Measurements from ENCODE around the gene LIMK1.

Gene LIMK1

DNA sequence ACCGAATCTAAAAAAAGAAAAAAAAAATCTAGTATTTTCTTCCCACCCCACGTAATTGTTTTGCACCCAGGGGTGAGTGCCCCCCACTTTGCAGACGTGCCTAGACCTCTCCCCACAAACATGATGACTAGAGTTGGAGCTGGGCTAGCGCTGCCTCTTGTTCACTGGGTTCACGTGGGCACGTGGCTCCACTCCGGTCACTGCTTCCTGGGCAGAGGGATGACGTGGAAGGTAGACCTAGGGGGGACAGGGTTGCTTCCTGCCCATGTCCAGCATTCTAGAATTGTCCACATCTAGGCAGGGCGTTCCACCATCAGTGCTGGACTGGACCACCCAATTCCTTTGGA lies 861 bp upstream of the LIMK1 start:
- peak overlapping the region; percentile 65; the same call in 1 of the 2 replicates for H3K27ac ChIP-seq
- peak overlapping the region; percentile 80 for H3K4me2 ChIP-seq
- H3K4me3 ChIP-seq: peak overlapping the region; percentile 33; the same call in 1 of the 2 replicates
- 0 out of 2 replicates have a peak, but pooled peaks cover 12% of the 10 kb centered on the region for H4K20me1 ChIP-seq
- H3K9me3 ChIP-seq: no peaks in the 10 kb centered on the region
- TF ChIP-seq Cebpa-rat (IDR thresholded peaks at IDR 0.05): no peak
- H3K27me3 ChIP-seq: no peaks in the 10 kb centered on the region
- H3K9ac ChIP-seq: peak overlapping the region; percentile 69; the same call in 1 of the 2 replicates
- H3K4me1 ChIP-seq: peaks cover 55% of the 10 kb centered on the region
- peaks cover 24% of the 10 kb centered on the region for H3K36me3 ChIP-seq

DNA sequence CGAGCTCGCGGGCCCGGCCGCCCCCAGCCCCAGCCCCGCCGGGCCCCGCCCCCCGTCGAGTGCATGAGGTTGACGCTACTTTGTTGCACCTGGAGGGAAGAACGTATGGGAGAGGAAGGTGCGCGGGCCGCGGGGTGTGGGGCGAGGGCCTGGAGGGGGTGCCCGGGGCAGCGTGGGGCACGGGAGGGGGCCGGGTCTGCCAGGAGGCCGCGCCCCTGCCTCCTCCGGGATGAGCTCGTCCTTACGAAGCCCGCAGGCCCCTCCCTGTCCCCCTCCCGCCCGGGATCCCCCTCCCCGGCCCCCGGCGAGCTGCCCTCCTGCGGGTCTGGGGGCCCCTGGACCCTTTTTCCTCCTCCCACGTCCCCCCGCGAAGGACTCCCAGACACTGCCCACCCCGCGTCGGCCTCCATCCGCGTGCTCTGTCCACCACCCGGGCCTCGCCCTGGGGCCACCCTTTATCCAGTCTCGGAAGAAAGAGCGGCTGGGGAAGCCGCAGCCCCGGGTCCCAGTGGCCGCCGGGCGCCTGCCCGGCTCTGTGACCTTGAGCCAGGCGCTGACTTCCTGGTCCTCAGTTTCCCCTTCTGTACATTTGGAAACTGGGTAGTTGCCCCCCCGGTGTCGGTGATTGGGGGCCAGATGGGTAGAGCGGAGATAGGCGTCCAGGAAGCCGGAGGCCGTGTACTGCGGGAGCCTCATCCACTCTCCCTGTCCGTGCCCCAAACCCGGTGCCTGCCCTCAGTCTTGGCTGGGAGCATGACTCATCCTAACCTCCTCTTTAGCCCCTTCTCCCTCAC lies 521 bp downstream of the LIMK1 start:
- peak overlapping the region; percentile 94 for H3K4me2 ChIP-seq
- H3K9me3 ChIP-seq: no peaks in the 10 kb centered on the region
- peak overlapping the region; percentile 77 for H3K4me3 ChIP-seq
- 0 out of 2 replicates have a peak, but pooled peaks cover 12% of the 10 kb centered on the region for H4K20me1 ChIP-seq
- H3K9ac ChIP-seq: peak overlapping the region; percentile 87
- peaks cover 38% of the 10 kb centered on the region for H3K36me3 ChIP-seq
- H3K4me1 ChIP-seq: peaks cover 55% of the 10 kb centered on the region
- H3K27me3 ChIP-seq: no peaks in the 10 kb centered on the region
- no peak for TF ChIP-seq Cebpa-rat (IDR thresholded peaks at IDR 0.05)
- peak overlapping the region; percentile 83 for H3K27ac ChIP-seq

DNA sequence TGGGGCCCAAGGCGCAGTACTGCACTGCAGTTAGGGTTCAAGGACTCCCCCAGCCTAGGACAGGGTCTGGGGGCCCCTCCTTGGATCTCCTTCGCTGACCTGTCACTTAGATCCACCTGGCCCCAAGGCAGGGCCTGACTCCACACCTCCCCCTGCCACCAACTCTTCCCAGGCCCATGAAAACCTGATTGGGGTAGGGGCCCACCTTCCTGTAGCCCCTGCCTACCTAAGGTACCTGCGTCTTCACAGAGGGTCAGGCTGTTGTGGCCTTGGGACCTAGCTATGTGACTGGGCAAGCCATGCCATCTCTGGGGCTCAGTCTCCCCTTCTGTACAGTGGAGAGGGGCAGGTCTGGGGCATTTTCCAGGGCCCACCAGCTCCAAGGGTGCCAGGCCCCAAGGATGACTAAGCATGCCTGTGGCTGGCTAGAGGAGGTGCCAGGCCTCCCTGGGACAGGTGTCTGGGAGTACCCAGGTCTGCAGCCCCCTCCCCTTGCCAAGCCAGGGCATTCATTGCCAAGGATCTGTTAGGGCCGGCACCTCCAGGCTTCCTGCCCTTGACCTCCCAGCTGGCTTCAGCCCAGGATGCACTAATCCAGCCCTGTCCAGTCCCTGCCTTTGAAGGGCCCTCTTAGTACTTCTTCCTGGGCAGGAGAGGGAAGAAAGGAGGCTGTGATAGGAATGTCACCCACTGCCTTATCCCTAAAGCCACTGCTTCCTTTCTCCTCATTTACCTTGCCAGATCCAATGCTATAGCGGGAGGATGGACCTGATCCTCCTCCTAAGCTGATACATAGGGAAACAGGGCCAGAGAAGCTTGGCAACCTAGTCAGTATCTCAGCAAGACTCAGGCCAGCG lies 1.3 kb downstream of the LIMK1 start:
- Histone ChIP-seq H3K36me3 (peaks cover 44% of the 10 kb centered on the region), H3K27ac (peak overlapping the region; percentile 83), H3K27me3 (no peaks in the 10 kb centered on the region), H3K4me1 (peaks cover 55% of the 10 kb centered on the region), H3K4me2 (peak overlapping the region; percentile 94), H3K9ac (peak overlapping the region; percentile 87), H3K4me3 (peak overlapping the region; percentile 77), H4K20me1 (0 out of 2 replicates have a peak, but pooled peaks cover 12% of the 10 kb centered on the region), H3K9me3 (no peaks in the 10 kb centered on the region)
- TF ChIP-seq Cebpa-rat (IDR thresholded peaks at IDR 0.05): no peak

DNA sequence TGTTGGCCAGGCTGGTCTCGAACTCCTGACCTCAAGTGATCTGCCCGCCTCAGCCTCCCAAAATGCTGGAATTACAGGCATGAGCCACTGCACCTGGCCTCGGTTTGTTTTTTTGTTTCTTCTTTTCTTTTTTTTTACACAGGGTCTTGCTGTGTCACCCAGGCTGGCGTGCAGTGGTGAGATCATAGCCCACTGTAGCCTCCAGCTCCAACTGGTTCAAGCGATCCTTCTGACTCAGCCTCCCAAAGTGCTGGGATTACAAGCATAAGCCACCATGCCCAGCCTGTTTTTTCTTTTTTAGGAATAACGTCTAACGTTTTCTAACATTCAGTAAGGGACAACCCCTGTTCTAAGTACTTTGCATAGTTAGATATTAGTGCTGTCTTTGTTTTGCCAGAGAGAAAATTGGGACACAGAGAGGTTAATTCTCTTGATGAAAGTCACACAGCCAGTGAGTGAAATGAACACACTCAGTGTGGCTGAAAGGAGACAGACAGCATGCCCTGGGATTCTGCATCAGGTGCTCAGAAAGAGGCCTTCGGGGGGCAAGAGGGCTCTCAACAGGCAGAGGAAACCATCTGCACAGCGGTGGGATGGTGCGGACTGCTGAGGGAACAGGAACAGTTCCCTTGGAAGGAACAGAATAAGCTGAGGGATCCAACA lies 4.3 kb downstream of the LIMK1 start:
- Histone ChIP-seq H3K4me3 (no peak overlapping the region), H3K36me3 (peaks cover 52% of the 10 kb centered on the region), H3K4me2 (no peak overlapping the region), H4K20me1 (0 out of 2 replicates have a peak, but pooled peaks cover 12% of the 10 kb centered on the region), H3K27ac (no peak overlapping the region), H3K27me3 (no peaks in the 10 kb centered on the region), H3K9ac (no peak overlapping the region), H3K4me1 (peaks cover 76% of the 10 kb centered on the region), H3K9me3 (no peaks in the 10 kb centered on the region)
- no peak for TF ChIP-seq Cebpa-rat (IDR thresholded peaks at IDR 0.05)

DNA sequence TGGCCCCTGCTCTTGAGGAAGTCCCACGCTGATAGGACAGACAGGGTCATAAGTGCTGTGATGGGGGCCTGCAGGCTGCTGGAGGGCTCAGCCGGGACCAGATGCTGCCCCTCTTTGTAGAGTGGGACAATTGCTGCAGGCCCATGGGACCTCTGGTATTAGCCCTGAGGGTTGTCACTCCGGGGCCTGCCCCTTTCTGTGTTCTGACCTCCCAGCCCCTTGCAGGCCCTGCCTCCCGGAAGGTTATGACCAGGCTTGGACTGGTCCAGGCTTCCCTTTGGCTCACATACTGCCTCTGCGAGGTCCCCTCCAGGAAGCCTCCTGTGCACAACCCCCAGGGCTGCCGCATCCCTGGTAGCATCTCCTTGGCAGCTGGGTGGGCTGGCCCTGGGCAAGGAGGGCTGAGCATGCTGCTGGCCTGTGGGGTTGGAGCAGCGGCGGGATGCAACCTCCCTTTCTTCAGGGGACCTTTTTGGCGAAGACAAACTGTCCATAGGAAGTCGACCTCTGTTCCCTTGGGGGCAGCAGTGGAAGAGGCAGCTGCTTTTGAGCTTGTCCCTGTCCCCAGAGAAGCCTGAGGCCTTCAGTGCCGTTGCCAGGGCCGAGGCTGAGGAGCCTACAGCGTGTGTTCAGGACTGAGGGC lies 8.8 kb downstream of the LIMK1 start:
- Histone ChIP-seq H3K4me2 (peak overlapping the region; percentile 90), H3K27me3 (no peaks in the 10 kb centered on the region), H3K9me3 (peaks cover 12% of the 10 kb centered on the region), H3K4me3 (peak overlapping the region; percentile 67), H3K36me3 (peaks cover 51% of the 10 kb centered on the region), H4K20me1 (no peaks in the 10 kb centered on the region), H3K4me1 (peaks cover 70% of the 10 kb centered on the region), H3K27ac (peak overlapping the region; percentile 89), H3K9ac (peak overlapping the region; percentile 76)
- TF ChIP-seq Cebpa-rat (IDR thresholded peaks at IDR 0.05): no peak

DNA sequence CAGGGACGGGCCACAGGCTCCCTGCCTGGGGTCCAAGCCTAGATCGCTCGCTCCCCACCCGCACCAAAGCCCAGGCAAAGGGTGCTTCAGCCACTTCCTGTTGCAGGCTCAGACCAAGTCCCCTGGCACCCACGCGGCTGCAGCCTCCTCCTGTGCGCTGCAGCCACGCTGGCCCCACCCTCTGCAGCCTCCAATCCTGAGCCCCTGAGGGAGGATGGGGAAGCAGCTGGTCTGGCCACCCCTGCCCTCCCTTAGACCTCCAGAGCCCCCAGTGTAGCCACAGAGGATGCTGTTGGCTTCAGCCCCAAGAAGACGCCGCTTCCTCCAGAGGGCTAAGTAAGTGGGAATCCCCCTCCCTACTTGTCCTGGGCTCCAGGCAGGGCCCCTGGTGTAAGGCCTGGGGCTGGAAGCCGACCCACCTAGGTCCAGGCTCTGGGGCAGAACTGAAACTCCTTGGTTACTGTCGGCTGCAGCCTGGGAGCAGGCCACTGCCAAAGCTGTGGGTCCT lies 9.4 kb downstream of the LIMK1 start:
- Histone ChIP-seq H4K20me1 (no peaks in the 10 kb centered on the region), H3K9ac (peak overlapping the region; percentile 76), H3K27me3 (no peaks in the 10 kb centered on the region), H3K36me3 (peaks cover 51% of the 10 kb centered on the region), H3K9me3 (peaks cover 17% of the 10 kb centered on the region), H3K4me3 (peak overlapping the region; percentile 67), H3K4me2 (peak overlapping the region; percentile 90), H3K27ac (peak overlapping the region; percentile 89), H3K4me1 (peaks cover 74% of the 10 kb centered on the region)
- no peak for TF ChIP-seq Cebpa-rat (IDR thresholded peaks at IDR 0.05)

DNA sequence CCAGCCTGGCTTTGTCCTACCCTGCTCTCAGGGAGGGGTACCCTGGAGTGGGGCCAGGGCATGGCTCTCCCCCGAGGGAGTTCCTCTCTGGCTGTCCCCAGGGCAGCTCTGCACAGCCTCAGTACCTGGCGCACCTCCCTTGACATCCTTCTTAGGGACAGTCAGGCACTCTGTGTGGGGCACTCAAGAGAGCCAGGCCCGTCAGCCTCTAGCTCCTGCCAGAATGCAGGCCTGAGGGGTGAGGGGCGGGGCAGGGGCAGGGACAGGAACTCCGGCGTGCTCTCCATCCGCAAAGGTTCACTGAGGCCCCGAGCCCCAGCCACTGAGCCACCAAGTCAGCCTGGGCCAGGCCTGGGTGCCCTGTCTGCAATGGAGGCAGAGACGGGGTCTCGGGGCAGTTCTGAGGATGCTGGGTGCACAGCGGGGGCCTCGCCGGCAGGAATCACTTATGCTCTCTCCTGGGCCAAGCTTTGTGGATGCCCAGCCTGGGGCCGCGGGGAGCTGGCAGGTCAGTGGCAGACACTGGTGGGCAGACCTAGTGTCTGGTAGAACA lies 10.1 kb downstream of the LIMK1 start:
- H4K20me1 ChIP-seq: no peaks in the 10 kb centered on the region
- no peaks in the 10 kb centered on the region for H3K27me3 ChIP-seq
- TF ChIP-seq Cebpa-rat (IDR thresholded peaks at IDR 0.05): no peak
- H3K4me1 ChIP-seq: peaks cover 78% of the 10 kb centered on the region
- H3K27ac ChIP-seq: peak overlapping the region; percentile 89
- H3K36me3 ChIP-seq: peaks cover 51% of the 10 kb centered on the region
- H3K9me3 ChIP-seq: peaks cover 19% of the 10 kb centered on the region
- H3K9ac ChIP-seq: peak overlapping the region; percentile 76
- H3K4me2 ChIP-seq: peak overlapping the region; percentile 90
- peak overlapping the region; percentile 67 for H3K4me3 ChIP-seq

DNA sequence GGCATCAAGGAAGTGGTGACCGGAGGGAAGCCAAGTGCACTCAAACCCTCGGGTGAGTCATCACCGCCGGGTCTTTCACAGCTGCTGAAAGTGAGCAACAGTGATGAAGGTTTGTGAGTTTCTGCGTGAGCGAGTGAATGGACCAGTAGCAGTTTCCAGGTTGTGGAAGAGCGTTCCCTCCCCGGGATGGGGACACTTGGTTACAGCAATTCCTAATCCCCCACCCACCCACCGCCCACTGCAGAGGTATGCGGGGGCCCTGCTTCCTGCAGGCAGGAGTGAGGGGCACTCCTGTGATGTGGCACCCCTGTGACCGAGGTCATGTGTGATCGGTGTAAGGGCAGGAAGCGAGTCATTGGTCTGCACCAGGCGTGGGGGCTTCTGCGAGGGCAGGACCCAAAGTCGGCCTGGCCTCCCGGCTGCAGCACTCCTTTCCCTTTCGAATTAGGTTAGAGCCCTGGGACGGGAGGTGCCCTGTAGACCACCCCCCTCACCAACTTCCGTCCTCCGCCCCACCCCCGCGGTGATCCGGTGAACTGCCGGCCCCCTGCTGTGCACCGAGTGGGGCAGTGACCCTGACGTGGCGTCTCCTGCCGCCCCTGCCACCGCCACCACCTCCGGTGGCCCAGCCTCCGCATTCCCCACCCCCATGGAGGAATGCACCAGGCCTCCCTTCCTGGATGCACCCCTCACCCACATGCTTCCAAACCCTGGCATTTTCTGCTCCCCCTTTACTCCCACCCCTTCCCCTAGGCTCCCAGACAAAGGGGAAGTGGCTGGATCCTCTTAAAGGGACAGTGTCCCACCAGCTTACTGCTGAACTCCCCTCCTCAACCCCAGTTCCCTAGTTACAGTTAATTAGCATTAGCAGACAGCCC lies 10.9 kb downstream of the LIMK1 start:
- H3K9me3 ChIP-seq: peaks cover 19% of the 10 kb centered on the region
- H3K9ac ChIP-seq: peak overlapping the region; percentile 76
- no peak for TF ChIP-seq Cebpa-rat (IDR thresholded peaks at IDR 0.05)
- H3K4me1 ChIP-seq: peaks cover 78% of the 10 kb centered on the region
- H4K20me1 ChIP-seq: no peaks in the 10 kb centered on the region
- H3K4me2 ChIP-seq: peak overlapping the region; percentile 90
- peak overlapping the region; percentile 67 for H3K4me3 ChIP-seq
- no peaks in the 10 kb centered on the region for H3K27me3 ChIP-seq
- peak overlapping the region; percentile 89 for H3K27ac ChIP-seq
- H3K36me3 ChIP-seq: peaks cover 52% of the 10 kb centered on the region

All from BLaER1 (cell line).